ENCODE data around the gene ROBO3.

- TF ChIP-seq CTCF (IDR thresholded peaks at IDR 0.05; ENCODE audit: insufficient read depth, low read length) (no peak), POLR2AphosphoS5 (IDR thresholded peaks at IDR 0.05; ENCODE audit: low read depth) (no peak), SPI1 (IDR thresholded peaks at IDR 0.05; ENCODE audit: borderline replicate concordance, low read depth) (no peak)
These were observed 20.6 kb upstream of the ROBO3 start for GRCh38 chr11:124844664-124845079.
